GM19452 (cell line): ENCODE data around the gene EML1.

ENCODE experiments used
- ATAC-seq: cut with Tn5 transposase; IDR thresholded peaks from one replicate; pipeline ENCODE4 v1.9.1; 2021; ENCODE audit not compliant: unreplicated experiment

Gene EML1

DNA sequence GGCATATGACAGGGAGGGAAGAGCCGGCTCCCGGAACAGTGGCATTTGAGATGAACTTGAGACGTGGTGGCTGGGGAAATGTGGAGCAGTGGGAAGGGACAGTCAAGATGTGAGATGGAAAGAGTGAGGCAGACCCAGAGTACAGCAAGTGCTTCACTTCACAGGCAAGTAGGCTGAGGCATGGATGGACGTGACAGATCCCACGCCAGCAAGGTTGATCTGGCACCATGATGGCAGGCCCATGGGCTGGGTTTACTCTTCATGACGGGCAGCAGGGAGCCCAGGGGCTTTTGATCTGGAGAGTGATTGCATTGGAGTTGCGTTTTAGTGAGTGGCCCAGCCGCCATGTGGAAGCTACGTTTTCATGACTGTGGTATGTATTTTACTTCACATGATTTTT, 17.9 kb upstream of the EML1 start:
- no peak for ATAC-seq

- ATAC-seq = no peak
These were observed 15.3 kb upstream of the EML1 start for GRCh38 chr14:99777951-99778350.

DNA sequence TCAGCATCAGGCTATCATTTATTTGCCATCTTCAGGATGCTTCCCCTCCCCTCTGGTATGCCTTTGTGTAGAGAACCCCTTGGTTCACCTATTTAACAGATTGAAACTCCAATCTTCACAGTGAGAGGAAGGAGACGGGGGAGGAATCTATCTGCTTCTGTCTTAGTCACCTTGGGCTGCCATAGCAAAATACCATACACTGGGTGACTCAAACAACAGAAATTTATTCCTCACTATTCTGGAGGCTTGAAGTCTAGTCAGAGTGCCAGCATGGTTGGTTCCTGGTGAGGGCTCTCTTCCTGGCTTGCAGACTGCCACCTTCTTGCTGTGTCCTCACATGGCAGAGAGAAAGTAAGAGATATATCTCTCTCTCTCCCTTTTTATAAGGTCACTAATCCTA, 13.5 kb upstream of the EML1 start:
- ATAC-seq = no peak

DNA sequence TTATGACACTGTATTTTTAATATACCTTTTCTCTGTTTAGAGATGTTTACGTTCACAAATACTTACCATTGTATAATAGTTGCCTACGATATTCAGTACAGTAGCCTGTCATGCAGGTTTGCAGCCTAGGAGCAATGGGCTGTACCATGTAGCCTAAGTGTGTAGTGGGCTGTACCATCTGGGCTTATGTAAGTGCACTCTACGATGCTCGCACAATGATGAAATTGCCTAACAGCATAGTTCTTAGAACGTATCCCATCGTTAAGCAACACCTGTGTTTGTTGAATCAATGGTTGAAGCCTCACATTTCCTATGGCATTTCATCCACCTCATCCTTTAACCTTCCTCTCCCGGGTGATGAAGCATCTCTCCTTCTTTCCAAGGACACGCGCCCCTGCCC, 12.5 kb upstream of the EML1 start:
- ATAC-seq = no peak

DNA sequence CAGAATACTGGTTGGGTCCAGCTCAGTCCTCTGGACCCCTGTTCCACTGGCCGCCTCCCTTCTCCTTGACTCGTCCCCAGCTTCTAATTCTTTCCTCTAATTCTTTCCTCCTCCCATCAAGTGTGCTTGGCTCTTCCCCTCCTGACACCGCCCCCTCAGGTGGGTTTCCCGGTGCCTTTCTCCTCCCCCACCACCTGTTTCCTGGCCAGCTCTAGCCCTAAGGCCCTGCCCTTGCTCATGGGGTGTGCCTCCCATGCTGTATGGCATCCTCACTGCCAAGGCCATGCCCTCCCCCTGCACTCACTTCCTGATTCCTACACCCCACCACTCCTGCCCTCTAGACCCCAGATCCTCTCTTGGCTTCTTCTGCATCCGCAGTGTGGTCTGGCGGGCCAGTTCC, 12.1 kb upstream of the EML1 start:
- no peak for ATAC-seq

DNA sequence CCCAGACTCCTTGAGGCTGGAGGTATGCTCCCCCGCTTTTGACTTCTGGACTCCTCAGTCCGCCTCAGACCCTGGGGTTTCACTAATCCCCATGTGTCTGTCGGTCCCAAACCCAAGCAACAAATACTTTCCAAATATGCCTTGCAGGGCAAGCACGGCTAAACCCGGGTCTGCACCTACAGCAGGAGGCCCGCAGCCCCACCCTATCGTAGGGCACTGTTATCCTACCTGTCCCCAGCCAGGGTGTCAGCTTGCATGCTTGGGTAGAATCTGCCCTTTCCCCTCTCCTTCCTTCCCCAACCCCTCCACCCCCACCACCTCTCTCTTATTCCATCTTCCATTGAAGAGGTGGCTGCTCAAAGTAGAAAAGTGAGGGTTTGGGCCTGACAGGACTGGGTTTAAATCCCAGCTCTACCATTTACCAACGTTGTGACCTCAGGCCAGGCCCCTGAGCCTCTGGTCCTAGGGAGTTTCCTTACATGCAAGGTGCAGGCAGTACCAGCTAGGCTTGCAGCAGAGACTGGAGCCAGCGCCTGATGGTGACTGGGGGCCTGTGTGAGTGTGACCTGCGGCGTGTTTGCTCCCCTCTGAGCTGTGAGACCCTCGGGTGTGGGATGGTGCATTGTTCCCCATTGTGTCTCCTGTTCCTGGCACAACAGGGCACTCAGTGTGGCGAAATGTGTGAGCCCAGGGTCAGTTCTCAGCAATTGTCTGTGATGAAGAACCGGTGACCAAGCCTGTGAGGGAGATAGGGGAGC, 11.2 kb upstream of the EML1 start:
- no peak for ATAC-seq

GRCh38 chr14:99784508-99784907, 8.7 kb upstream of the EML1 start:
- ATAC-seq = no peak

DNA sequence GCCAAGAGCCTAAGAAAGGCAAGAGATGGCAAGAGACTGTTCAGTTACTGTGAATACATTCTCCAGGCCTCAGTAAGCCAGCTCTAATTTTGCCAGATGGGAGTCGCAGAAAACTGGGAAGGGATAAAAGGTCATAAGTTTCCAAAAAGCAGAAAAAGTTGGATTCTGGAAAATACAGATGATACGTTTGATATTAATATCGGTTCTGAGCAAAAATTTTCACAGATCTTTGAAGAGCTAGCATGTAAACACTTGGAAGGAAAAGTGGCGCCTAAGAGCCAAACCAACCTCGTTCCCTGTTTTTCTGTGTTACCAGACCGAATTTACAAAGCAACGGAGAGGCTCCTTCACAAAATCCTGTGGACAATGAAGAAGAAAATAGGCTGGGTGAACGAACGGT, 7.8 kb upstream of the EML1 start:
- no peak for ATAC-seq

- ATAC-seq = no peak
These were observed 6.7 kb upstream of the EML1 start for GRCh38 chr14:99786511-99786989.

GRCh38 chr14:99788713-99789112, 4.5 kb upstream of the EML1 start:
- ATAC-seq = no peak

GRCh38 chr14:99789581-99789980, 3.6 kb upstream of the EML1 start:
- no peak for ATAC-seq

DNA sequence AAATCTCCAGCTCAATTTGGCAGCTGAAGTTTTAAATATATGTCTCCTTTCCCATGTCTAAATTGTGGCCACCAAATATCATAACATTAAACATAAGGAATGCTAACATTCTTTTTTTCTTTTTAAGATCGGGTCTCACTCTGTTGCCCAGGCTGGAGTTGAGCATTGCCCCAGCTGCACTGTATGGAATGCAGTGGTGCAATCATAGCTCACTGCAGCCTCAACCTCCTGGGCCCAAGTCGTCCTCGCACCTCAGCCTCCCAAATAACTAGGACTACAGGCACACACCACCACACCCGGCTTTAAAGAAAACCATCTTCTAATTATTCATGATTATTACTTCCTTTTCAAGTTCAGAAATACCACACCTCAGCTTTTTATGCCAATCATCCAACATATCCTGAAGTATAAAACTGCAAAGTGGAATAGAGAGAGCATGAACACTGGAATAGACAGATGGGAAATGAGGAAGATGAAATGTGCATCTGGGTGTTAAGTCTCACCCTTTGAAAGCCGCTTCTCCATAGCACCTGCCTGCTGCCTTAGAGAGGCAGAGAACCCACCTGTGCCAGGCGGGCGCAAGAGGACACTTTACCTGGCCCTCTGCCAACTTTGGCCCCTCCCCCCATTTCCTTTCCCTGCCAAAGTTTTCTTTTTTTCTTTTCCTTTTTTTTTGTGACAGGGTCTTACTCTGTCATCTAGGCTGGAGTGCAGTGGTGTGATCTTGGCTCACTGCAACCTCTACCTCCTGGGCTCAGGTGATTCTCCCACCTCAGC, 2.8 kb upstream of the EML1 start:
- ATAC-seq = no peak

DNA sequence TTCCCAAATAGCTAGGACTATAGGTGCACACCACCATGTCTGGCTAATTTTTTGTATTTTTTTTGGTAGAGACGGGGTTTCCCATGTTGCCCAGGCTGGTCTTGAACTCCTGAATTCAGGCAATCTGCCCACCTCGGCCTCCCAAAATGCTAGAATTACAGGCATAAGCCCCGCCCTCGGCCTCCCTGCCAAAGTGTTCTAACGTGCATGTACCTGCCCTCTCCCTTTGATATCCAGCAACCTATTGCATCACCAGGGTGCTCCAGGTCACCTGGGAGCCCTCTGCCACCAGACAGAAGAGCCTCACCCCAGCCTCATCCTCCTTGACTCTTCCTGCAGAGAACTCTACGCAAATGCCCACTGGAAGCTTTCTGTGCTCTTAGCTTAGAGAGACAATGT, 2.2 kb upstream of the EML1 start:
- no peak for ATAC-seq

- no peak for ATAC-seq
These were observed 1.6 kb upstream of the EML1 start for GRCh38 chr14:99791476-99792209.

DNA sequence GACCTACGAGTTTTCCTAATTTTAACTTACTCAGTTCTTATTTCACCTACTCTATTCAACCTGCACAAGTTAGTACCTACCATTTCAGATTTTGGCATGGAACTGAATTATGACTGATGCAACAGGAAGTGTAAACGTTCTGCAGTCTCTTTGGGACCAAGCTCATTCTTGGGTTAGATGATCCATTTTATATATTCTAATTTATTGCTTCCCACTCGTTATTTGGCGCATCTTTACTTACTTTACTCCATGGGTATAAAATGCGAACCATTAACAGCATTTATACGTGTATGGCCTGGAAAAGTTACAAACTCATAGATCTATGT, 1.0 kb upstream of the EML1 start:
- ATAC-seq = no peak

- no peak for ATAC-seq
These were observed 531 bp upstream of the EML1 start for GRCh38 chr14:99792551-99793212.

DNA sequence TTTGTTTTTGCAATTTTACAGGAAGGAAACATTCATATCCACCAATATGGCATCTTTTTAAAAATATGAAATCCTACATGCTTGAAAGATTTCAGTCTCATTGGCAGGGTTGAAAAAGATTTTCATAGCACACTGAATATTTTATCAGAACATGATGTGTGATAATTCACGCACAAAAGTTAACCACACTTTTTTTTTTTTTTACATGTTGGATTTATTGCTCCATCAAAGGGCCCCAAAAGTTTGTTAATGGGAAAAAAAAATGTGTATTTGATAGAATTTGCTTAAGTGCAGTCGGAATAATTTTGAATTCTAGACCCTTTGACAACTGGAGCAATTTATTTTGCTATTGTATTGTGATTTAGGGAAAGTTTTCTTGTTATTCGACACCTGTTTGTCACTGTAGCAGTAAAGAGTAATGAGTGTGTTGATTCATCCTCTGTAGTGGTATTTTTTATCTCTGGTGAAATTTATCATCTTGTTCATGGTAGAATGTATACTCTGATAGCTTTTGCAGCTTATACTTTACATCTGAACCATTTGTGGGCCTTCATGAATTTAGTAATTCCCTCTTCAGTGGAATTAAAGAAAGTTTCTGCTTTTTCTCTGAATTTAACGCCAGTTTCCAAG, 1.1 kb downstream of the EML1 start:
- no peak for ATAC-seq

- no peak for ATAC-seq
These were observed 1.8 kb downstream of the EML1 start for GRCh38 chr14:99795046-99795445.

- no peak for ATAC-seq
These were observed 4.0 kb downstream of the EML1 start for GRCh38 chr14:99797231-99797630.

DNA sequence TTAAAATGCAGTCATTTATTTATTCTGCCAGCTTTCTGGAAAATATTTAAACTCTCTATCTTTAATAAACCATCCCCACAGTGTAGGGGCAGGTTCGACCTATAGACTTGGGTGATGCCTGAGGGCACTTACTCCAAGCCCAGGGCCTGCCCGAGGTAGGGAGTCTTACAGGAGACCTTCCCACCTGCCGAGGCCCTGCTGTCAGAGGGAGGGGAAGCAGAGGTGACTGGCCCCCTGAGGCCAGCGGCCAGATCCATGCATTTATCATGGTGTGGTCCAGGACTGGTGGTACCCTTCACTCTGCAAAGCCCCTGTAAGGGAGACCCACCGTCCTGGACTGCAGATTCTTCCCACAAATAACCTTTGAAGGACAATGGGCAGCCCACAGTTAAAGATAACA, 7.6 kb downstream of the EML1 start:
- no peak for ATAC-seq
